SK-N-SH (cell line): ENCODE results near the gene SEC24D.

ENCODE experiments used
- EP300 ChIP-seq, 2 experiments: IDR thresholded peaks; 2 replicates each; pipeline versions ENCODE4 v1.4.0 to v1.6.1; 2012; ENCODE audit warnings: borderline replicate concordance in 1 of 2, low read depth in 1 of 2, low read length in 1 of 2
- EZH2phosphoT487 ChIP-seq: fragments of 200-600 bp; sonication (generic); IDR thresholded peaks from 2 replicates; pipeline ENCODE4 v1.6.1; 2017; ENCODE audit warnings: low read depth, mixed run types, mild to moderate bottlenecking, antibody characterized with exemption, moderate library complexity, borderline replicate concordance
- GABPA ChIP-seq: IDR thresholded peaks from 2 replicates; pipeline ENCODE4 v1.4.0; 2012; ENCODE audit warnings: low read depth, mild to moderate bottlenecking
- MXI1 ChIP-seq: IDR thresholded peaks from 2 replicates; pipeline ENCODE4 v1.6.1; 2012; ENCODE audit warnings: mild to moderate bottlenecking, low read depth, low read length, improper control_type of control experiment
- NFIC ChIP-seq: IDR thresholded peaks from 2 replicates; pipeline ENCODE4 v1.4.0; 2012; ENCODE audit warnings: borderline replicate concordance
- NRF1 ChIP-seq: IDR thresholded peaks from 2 replicates; pipeline ENCODE4 v1.6.1; 2012; ENCODE audit warnings: low read depth, mild to moderate bottlenecking, low read length
- RAD21 ChIP-seq: IDR thresholded peaks from 2 replicates; pipeline ENCODE4 v1.6.1; 2012; ENCODE audit warnings: mild to moderate bottlenecking, low read length
- SMC3 ChIP-seq: IDR thresholded peaks from 2 replicates; pipeline ENCODE4 v1.6.1; 2012; ENCODE audit warnings: low read depth, low read length, improper control_type of control experiment
- YY1 ChIP-seq: IDR thresholded peaks from 2 replicates; pipeline ENCODE4 v1.4.0; 2012; ENCODE audit warnings: low read depth, mild to moderate bottlenecking
- TF ChIP-seq, protein P1 (sequence below): fragments of 200-600 bp; sonication (generic); IDR thresholded peaks from 2 replicates; pipeline ENCODE4 v1.6.1; 2017; ENCODE audit warnings: antibody characterized with exemption, mild to moderate bottlenecking, moderate library complexity
- TF ChIP-seq, protein P2 (sequence below): IDR thresholded peaks from 2 replicates; pipeline ENCODE4 v1.6.1; 2012; ENCODE audit warnings: mild to moderate bottlenecking, low read depth, low read length, moderate library complexity

DNA sequence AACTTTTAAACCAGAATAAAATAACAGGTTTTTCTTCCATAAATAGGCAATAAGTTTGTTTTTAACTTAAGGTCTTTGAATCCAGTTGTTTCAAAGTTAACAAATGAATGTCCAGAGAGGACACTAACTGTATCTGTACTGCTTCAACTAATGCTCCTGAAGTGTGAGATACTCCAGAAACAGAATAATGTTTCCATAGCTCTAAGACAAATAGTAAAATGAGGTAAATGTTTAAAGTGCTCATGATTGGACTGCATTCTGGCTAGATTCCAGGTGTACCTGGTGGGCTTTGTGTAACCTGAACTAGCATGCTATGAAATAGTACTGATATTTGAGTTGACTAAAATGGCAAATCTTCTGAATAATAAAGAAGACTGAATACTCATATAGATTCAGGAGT lies 99.0 kb downstream of the SEC24D start:
- TF ChIP-seq, protein P1, sequence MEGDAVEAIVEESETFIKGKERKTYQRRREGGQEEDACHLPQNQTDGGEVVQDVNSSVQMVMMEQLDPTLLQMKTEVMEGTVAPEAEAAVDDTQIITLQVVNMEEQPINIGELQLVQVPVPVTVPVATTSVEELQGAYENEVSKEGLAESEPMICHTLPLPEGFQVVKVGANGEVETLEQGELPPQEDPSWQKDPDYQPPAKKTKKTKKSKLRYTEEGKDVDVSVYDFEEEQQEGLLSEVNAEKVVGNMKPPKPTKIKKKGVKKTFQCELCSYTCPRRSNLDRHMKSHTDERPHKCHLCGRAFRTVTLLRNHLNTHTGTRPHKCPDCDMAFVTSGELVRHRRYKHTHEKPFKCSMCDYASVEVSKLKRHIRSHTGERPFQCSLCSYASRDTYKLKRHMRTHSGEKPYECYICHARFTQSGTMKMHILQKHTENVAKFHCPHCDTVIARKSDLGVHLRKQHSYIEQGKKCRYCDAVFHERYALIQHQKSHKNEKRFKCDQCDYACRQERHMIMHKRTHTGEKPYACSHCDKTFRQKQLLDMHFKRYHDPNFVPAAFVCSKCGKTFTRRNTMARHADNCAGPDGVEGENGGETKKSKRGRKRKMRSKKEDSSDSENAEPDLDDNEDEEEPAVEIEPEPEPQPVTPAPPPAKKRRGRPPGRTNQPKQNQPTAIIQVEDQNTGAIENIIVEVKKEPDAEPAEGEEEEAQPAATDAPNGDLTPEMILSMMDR = no peak
- TF ChIP-seq, protein P2, sequence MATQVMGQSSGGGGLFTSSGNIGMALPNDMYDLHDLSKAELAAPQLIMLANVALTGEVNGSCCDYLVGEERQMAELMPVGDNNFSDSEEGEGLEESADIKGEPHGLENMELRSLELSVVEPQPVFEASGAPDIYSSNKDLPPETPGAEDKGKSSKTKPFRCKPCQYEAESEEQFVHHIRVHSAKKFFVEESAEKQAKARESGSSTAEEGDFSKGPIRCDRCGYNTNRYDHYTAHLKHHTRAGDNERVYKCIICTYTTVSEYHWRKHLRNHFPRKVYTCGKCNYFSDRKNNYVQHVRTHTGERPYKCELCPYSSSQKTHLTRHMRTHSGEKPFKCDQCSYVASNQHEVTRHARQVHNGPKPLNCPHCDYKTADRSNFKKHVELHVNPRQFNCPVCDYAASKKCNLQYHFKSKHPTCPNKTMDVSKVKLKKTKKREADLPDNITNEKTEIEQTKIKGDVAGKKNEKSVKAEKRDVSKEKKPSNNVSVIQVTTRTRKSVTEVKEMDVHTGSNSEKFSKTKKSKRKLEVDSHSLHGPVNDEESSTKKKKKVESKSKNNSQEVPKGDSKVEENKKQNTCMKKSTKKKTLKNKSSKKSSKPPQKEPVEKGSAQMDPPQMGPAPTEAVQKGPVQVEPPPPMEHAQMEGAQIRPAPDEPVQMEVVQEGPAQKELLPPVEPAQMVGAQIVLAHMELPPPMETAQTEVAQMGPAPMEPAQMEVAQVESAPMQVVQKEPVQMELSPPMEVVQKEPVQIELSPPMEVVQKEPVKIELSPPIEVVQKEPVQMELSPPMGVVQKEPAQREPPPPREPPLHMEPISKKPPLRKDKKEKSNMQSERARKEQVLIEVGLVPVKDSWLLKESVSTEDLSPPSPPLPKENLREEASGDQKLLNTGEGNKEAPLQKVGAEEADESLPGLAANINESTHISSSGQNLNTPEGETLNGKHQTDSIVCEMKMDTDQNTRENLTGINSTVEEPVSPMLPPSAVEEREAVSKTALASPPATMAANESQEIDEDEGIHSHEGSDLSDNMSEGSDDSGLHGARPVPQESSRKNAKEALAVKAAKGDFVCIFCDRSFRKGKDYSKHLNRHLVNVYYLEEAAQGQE = no peak
- TF ChIP-seq YY1 = no peak
- TF ChIP-seq NFIC = no peak
- no peak for TF ChIP-seq EP300 (IDR thresholded peaks at IDR 0.05; ENCODE audit: borderline replicate concordance in 1 of 2, low read depth in 1 of 2, low read length in 1 of 2)
- no peak for TF ChIP-seq SMC3
- TF ChIP-seq EZH2phosphoT487 = no peak
- TF ChIP-seq GABPA = no peak
- TF ChIP-seq MXI1 = no peak
- TF ChIP-seq NRF1 = no peak
- TF ChIP-seq RAD21 = no peak
